Measurements from ENCODE around the gene THRAP3.

THRAP3 gene

GRCh38 chr1:36322786-36323635, 98.8 kb downstream of the THRAP3 start:
- Histone ChIP-seq H3K27me3 (ENCODE audit: insufficient read depth, poor library complexity, severe bottlenecking) (no peaks in the 10 kb centered on the region), H3K27ac (ENCODE audit: poor library complexity, severe bottlenecking) (peak overlapping the region; percentile 34), H3K9me3 (ENCODE audit: severe bottlenecking) (no peaks in the 10 kb centered on the region), H3K36me3 (ENCODE audit: low read depth) (no peaks in the 10 kb centered on the region), H3K4me3 (ENCODE audit: severe bottlenecking) (peak overlapping the region; percentile 46), H3K4me1 (ENCODE audit: insufficient read depth, poor library complexity, severe bottlenecking) (no peaks in the 10 kb centered on the region)
- ATAC-seq (ENCODE audit: low read depth) (peak; percentile 28), DNase-seq (ENCODE audit: low spot score) (no peak)
- TF ChIP-seq, protein P1, sequence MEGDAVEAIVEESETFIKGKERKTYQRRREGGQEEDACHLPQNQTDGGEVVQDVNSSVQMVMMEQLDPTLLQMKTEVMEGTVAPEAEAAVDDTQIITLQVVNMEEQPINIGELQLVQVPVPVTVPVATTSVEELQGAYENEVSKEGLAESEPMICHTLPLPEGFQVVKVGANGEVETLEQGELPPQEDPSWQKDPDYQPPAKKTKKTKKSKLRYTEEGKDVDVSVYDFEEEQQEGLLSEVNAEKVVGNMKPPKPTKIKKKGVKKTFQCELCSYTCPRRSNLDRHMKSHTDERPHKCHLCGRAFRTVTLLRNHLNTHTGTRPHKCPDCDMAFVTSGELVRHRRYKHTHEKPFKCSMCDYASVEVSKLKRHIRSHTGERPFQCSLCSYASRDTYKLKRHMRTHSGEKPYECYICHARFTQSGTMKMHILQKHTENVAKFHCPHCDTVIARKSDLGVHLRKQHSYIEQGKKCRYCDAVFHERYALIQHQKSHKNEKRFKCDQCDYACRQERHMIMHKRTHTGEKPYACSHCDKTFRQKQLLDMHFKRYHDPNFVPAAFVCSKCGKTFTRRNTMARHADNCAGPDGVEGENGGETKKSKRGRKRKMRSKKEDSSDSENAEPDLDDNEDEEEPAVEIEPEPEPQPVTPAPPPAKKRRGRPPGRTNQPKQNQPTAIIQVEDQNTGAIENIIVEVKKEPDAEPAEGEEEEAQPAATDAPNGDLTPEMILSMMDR (IDR thresholded peaks at IDR 0.05; ENCODE audit: poor library complexity, severe bottlenecking) = no peak

DNA sequence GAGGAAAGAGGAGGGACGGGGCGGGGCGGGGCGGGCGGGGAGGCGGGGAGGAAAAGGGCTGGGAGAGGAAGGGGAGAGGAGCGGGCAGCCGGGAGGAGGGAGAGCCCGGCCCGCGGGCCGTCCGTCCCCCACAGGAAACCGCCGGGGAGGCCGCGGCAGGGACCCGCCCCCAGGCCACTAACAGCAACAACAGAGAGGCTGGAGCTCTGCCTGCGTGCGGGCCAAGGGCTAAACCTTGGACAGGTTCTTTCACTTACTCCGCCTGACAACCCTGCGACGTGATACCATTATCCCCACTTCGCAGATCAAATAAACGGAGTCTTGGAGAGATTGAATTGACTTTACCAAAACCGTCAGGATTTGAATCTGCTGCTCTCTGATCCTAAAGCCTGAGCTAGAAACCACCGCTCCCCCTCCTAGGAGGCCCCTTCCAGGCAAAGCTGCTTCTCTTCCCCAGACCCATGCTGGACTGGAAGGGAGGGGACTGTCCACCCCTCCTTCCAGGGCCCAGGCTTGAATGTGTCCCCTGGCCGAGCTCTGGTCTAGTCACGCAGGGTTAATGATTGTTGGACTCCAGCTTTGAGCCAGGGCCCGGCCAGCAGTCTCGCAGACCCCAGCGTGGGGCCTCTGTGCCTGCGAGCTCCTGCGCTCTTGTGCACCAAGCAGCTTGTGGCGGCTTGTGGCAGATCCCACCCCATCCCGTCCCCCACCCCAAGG, 99.6 kb downstream of the THRAP3 start, which contains the start of gene EVA1B:
EVA1B (minus strand) TSS at position 10 of the 717 bp plus-strand sequence. CDS start 608 bp downstream, outside the sequence.
- DNase-seq (ENCODE audit: low spot score) (no peak), ATAC-seq (ENCODE audit: low read depth) (peak; percentile 32)
- H3K4me1 ChIP-seq (ENCODE audit: insufficient read depth, poor library complexity, severe bottlenecking) = no peaks in the 10 kb centered on the region
- peak within 1 kb of the TSS; percentile 34 for H3K27ac ChIP-seq (ENCODE audit: poor library complexity, severe bottlenecking)
- no peaks in the 10 kb centered on the region for H3K36me3 ChIP-seq (ENCODE audit: low read depth)
- peak within 1 kb of the TSS; percentile 46 for H3K4me3 ChIP-seq (ENCODE audit: severe bottlenecking)
- H3K9me3 ChIP-seq (ENCODE audit: severe bottlenecking) = no peaks in the 10 kb centered on the region
- TF ChIP-seq, protein P1 (IDR thresholded peaks at IDR 0.05; ENCODE audit: poor library complexity, severe bottlenecking) = no peak
- H3K27me3 ChIP-seq (ENCODE audit: insufficient read depth, poor library complexity, severe bottlenecking) = no peaks in the 10 kb centered on the region

GRCh38 chr1:36324353-36324703, 100.1 kb downstream of the THRAP3 start:
- H3K4me1 ChIP-seq (ENCODE audit: insufficient read depth, poor library complexity, severe bottlenecking) = no peaks in the 10 kb centered on the region
- TF ChIP-seq, protein P1 (IDR thresholded peaks at IDR 0.05; ENCODE audit: poor library complexity, severe bottlenecking) = no peak
- no peaks in the 10 kb centered on the region for H3K36me3 ChIP-seq (ENCODE audit: low read depth)
- no peak overlapping the region for H3K27ac ChIP-seq (ENCODE audit: poor library complexity, severe bottlenecking)
- no peaks in the 10 kb centered on the region for H3K27me3 ChIP-seq (ENCODE audit: insufficient read depth, poor library complexity, severe bottlenecking)
- H3K9me3 ChIP-seq (ENCODE audit: severe bottlenecking) = no peaks in the 10 kb centered on the region
- no peak for DNase-seq (ENCODE audit: low spot score)
- no peak for ATAC-seq (ENCODE audit: low read depth)
- H3K4me3 ChIP-seq (ENCODE audit: severe bottlenecking) = no peak overlapping the region

DNA sequence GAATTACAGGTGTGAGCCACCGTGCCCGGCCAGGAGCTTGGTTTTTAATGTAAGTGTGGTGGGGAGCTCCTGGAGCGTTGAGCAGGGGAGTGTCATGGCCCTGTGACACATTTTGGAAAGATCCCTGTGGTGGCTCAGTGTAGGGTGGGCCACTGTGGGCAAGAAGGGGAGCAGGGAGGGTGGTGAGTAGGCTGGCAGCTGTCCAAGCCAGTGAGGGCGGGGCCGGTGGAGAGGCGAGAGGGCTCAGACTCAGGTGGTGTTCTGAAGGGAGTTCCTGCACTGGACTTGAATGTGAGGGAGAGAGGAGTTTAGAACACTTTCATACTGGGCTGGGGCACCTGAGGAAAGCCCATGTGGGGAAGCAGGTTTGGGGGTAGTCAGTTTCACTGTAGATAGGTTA, 102.3 kb downstream of the THRAP3 start:
- TF ChIP-seq, protein P1 (IDR thresholded peaks at IDR 0.05; ENCODE audit: poor library complexity, severe bottlenecking) = no peak
- DNase-seq (ENCODE audit: low spot score) (no peak), ATAC-seq (ENCODE audit: low read depth) (peak; percentile 8; the same call in 1 of the 3 replicates)
- Histone ChIP-seq H3K9me3 (ENCODE audit: severe bottlenecking) (no peaks in the 10 kb centered on the region), H3K36me3 (ENCODE audit: low read depth) (no peaks in the 10 kb centered on the region), H3K4me1 (ENCODE audit: insufficient read depth, poor library complexity, severe bottlenecking) (no peaks in the 10 kb centered on the region), H3K4me3 (ENCODE audit: severe bottlenecking) (no peak overlapping the region), H3K27me3 (ENCODE audit: insufficient read depth, poor library complexity, severe bottlenecking) (no peaks in the 10 kb centered on the region), H3K27ac (ENCODE audit: poor library complexity, severe bottlenecking) (no peak overlapping the region)
